Posterior vena cava (tissue), 2 donors: Measurements from ENCODE around the gene JARID2. TPM values are rescaled to one million over a fixed set of nuclear protein-coding genes. Genes with fewer than 3 reads are reported as not detected.

Experiments
- DNase-seq: peaks from one replicate; pipeline ENCODE4 v3.0.0-alpha.2; 2020; ENCODE audit warnings: low spot score
- intact Hi-C, 2 donors: fragments of 100-400 bp; cut with DNase I; formaldehyde crosslinking; loops; one replicate each; pipeline versions ENCODE4 v1.14.1 to v1.14.2; 2022 to 2023
- total RNA-seq, 2 donors: library from RNA; stranded (reverse); fragmentation: NEBNext Ultra II Directional; extraction: Animal tissue kit (Norgen Biotek cat#: 25700); gene quantifications; one replicate each; pipeline ENCODE4 v1.2.1, GENCODE V29; 2021
- donor health status: DM: yes; HTN: yes; CAD: no.
- donor health status: DM: yes; HTN: yes; CAD: no.

Gene JARID2
- total RNA-seq, 2 donors from 2014 or later, result 8.3 to 9.5 TPM

GRCh38 chr6:15435468-15435867 is 189.6 kb downstream of the JARID2 start:
- intact Hi-C loops, result no loop called here
- DNase-seq, result no peak

GRCh38 chr6:15436451-15436850 is 190.6 kb downstream of the JARID2 start:
- intact Hi-C loops, result no loop called here
- no peak for DNase-seq

- intact Hi-C loops, result no loop called here
- no peak for DNase-seq
Measured at GRCh38 chr6:15437090-15437635, 191.3 kb downstream of the JARID2 start.

- DNase-seq, result no peak
- intact Hi-C loops, result no loop called here
Measured at GRCh38 chr6:15439410-15440025, 193.6 kb downstream of the JARID2 start.

DNA sequence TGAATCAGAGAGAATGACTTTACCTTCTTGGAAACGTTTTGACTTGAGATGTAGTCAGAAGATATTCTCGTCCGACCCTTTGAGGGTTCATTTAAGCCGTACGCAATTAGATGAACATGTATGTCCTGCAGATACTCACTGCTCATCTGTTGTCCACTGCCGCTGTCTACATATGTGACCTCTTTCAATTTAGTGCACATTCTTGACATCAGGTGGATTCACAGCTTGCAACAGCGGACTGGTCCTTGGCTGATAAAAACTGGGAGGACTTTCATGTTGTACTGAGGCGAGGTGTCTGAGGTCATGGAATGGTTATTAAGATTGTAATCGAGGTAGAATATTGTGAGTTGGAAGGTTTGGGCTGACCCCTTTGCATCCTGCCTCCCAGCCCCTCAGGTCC is 194.2 kb downstream of the JARID2 start:
- intact Hi-C loops, result no loop called here
- DNase-seq, result no peak

GRCh38 chr6:15441215-15441868 is 195.5 kb downstream of the JARID2 start:
- intact Hi-C loops, result no loop called here
- DNase-seq, result no peak

DNA sequence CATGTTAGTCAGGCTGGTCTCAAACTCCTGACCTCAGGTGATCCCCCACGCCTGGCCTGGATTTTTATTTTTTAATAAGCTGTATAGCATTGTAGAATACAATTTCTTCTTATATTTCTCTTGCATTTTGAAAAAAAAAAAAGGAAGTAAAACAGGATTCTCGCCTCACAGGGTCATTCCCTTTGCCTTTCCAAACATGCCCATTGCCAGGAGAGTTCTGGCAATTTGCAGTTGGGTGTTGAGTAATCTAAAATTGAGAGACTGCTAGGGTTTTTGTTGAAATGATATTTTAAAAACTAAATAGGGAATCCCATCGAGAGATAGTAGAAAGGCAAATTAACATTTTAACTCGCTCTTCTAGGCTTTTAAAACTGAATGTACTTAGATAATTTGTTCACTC is 196.1 kb downstream of the JARID2 start:
- no peak for DNase-seq
- intact Hi-C loops, result no loop called here

GRCh38 chr6:15442467-15442866 is 196.6 kb downstream of the JARID2 start:
- intact Hi-C loops, result no loop called here
- DNase-seq, result no peak

- DNase-seq, result no peak
- intact Hi-C loops, result no loop called here
Measured at GRCh38 chr6:15443119-15443830, 197.4 kb downstream of the JARID2 start.

GRCh38 chr6:15444081-15444731 is 198.3 kb downstream of the JARID2 start:
- intact Hi-C loops, result no loop called here
- DNase-seq, result no peak

DNA sequence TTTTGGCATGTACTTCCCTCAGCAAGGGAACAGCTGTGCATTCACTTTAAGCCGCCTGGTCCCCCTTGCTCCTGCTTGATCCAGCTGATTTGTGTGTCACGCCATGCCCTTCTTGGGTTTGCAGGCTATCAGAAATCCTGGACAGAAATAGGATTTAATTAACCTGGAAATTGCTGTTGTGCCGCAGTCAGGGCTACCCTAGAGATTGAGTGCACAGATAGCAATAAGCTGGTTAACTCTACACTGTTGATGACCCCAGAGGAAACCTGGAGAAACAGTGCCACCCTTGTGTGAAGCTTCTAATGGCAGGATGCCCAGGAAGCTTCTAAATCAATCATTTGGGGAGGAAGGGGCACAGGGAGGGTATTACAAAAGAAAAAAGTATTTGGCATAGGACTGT is 199.0 kb downstream of the JARID2 start:
- no peak for DNase-seq
- intact Hi-C loops, result no loop called here

DNA sequence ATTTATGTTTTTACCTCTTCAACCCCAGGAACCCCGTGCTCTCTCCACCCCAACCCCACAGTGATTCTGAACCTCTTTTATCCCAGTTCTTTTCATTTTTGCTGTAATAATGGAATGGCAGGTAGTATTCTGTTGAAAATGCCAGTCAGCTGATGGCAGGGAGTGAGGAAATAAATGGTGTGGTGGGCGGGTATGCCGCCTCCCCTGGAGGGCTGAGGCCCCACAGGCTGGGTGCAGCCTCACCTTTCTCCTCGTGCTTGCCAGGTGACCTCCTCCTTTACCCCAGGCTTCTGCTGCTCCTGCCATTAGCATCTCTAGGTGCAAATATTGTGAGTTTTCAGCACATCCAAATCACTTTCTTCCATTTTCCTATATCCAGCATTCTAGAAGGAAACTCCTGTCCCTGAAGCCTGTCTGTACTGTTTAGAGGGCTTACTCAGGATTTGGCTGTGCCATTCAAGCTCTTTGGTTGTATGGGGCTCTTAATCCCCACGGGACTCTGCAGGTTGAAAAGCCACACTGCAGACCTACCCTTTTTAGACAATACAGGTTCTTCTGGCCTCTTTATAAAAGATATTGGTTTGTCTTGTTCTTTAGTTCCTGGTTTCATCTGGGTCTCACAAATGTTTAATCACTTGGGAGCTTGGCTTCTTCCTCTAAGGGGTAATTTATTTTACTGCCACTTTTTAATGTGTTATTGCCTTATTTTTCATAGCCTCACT is 201.8 kb downstream of the JARID2 start:
- intact Hi-C loops, result no loop called here
- no peak for DNase-seq

DNA sequence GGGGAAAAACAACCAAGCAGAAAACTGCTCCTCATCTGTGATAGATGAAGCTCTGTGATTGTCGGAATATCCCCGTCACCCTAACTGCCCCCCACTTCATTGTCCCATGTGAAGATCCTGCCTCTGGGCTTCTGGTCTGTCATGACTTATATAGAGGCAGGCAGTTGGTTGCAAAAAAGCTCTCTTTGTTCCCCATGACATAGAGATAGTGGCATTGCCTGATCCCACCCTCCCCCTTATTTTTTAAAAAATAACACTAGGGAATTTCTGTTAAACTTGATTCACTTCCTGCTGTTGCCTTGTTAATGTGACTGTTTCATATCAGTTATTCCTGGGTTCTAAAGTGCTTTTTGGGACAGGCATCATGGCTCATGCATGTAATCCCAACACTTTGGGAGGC is 203.1 kb downstream of the JARID2 start:
- intact Hi-C loops, result no loop called here
- no peak for DNase-seq

GRCh38 chr6:15451738-15452137 is 205.9 kb downstream of the JARID2 start:
- intact Hi-C loops, result no loop called here
- no peak for DNase-seq

- intact Hi-C loops, result no loop called here
- no peak for DNase-seq
Measured at GRCh38 chr6:15452182-15452941, 206.5 kb downstream of the JARID2 start.

GRCh38 chr6:15453186-15453585 is 207.3 kb downstream of the JARID2 start:
- intact Hi-C loops, result no loop called here
- DNase-seq, result no peak

GRCh38 chr6:15453622-15454021 is 207.8 kb downstream of the JARID2 start:
- intact Hi-C loops, result no loop called here
- no peak for DNase-seq

- intact Hi-C loops, result no loop called here
Measured at GRCh38 chr6:15456422-15456821, 210.6 kb downstream of the JARID2 start.

More at GRCh38 chr6:15456422-15456821, 210.6 kb downstream of the JARID2 start:
- no peak for DNase-seq
